Caco-2 (cell line): ENCODE results near the gene PHC1. TPM values are rescaled to one million over a fixed set of nuclear protein-coding genes. Genes with fewer than 3 reads are reported as not detected.

ENCODE experiments used
- BruUV-seq: library from RNA; stranded (reverse); fragments of 400-500 nt; replicated peaks from 2 replicates; lab custom pipeline; 2021; lab: Mats Ljungman, UMichigan
- CTCF ChIA-PET: fragments of 300-600 bp; sonication (Branson Sonifier 250); formaldehyde crosslinking; loops from one replicate; lab custom pipeline; 2022; ENCODE audit warnings: antibody characterized with exemption; lab: Charles Lee
- POLR2A ChIA-PET: fragments of 300-600 bp; sonication (Branson Sonifier 250); formaldehyde crosslinking; loops from one replicate; lab custom pipeline; 2022; ENCODE audit warnings: antibody characterized with exemption; lab: Charles Lee
- DNase-seq, 2 experiments: peaks; one replicate each; pipeline versions ENCODE4 v3.0.0 to v3.0.0-alpha.2; 2020 to 2022
- H3K27me3 ChIP-seq: replicated peaks from 2 replicates; pipeline ENCODE4 v1.6.0; 2011; ENCODE audit warnings: low read length; ENCODE audit not compliant: control insufficient read depth, insufficient read depth
- H3K36me3 ChIP-seq: 2 replicates; pipeline ENCODE4 v1.5.1; 2011; ENCODE audit warnings: low read length; ENCODE audit not compliant: control insufficient read depth, insufficient read depth
- H3K4me1 ChIP-seq: fragments of 250-450 bp; sonication (Bioruptor Pico); 2 replicates; pipeline ENCODE4 v1.5.1; 2020; ENCODE audit warnings: mild to moderate bottlenecking
- H3K4me3 ChIP-seq: 2 replicates; pipeline ENCODE4 v1.5.1; 2011; ENCODE audit warnings: low read depth, mild to moderate bottlenecking, control low read depth, low read length
- H3K9me3 ChIP-seq: fragments of 250-450 bp; sonication (Bioruptor Pico); 2 replicates; pipeline ENCODE4 v1.5.1; 2020; ENCODE audit warnings: mild to moderate bottlenecking, moderate library complexity
- H3K27ac Mint-ChIP-seq: one replicate; pipeline ENCODE4 v1.8.0; 2022; ENCODE audit warnings: mixed read lengths; ENCODE audit not compliant: unreplicated experiment
- H3K27me3 Mint-ChIP-seq: one replicate; pipeline ENCODE4 v1.8.0; 2022; ENCODE audit warnings: mixed read lengths; ENCODE audit not compliant: insufficient read depth, unreplicated experiment
- H3K36me3 Mint-ChIP-seq: one replicate; pipeline ENCODE4 v1.8.0; 2022; ENCODE audit warnings: mild to moderate bottlenecking, mixed read lengths; ENCODE audit not compliant: insufficient read depth, unreplicated experiment
- H3K4me1 Mint-ChIP-seq: one replicate; pipeline ENCODE4 v1.8.0; 2022; ENCODE audit warnings: low read depth, mixed read lengths; ENCODE audit not compliant: unreplicated experiment
- H3K4me3 Mint-ChIP-seq: one replicate; pipeline ENCODE4 v1.8.0; 2022; ENCODE audit warnings: mild to moderate bottlenecking, moderate library complexity, mixed read lengths; ENCODE audit not compliant: unreplicated experiment
- H3K9me3 Mint-ChIP-seq: one replicate; pipeline ENCODE4 v1.8.0; 2022; ENCODE audit warnings: mixed read lengths; ENCODE audit not compliant: unreplicated experiment
- CTCF ChIP-seq, 2 experiments: fragments of 200-600 bp in 1 of 2; IDR thresholded peaks; 1 replicate in 1 of 2; 2 replicates in 1 of 2; pipeline versions ENCODE4 v1.5.1 to v1.8.0; 2011 to 2022; ENCODE audit warnings: antibody characterized with exemption in 1 of 2, control low read depth in 1 of 2, inconsistent platforms in 1 of 2, low read depth in 1 of 2, low read length in 1 of 2, mild to moderate bottlenecking in 1 of 2, moderate library complexity in 1 of 2; ENCODE audit not compliant: insufficient read depth in 1 of 2, severe bottlenecking in 1 of 2, unreplicated experiment in 1 of 2
- intact Hi-C: fragments of 100-400 bp; cut with micrococcal nuclease; formaldehyde crosslinking; loops from one replicate; pipeline ENCODE4 v1.10.0; 2022; ENCODE audit not compliant: unreplicated experiment
- total RNA-seq: library from RNA; stranded (reverse); gene quantifications from 2 replicates; pipeline ENCODE4 v1.2.3, GENCODE V29; 2022

The PHC1 gene
- total RNA-seq, 1 experiment from 2014 or later = 28.7 TPM

GRCh38 chr12:8894378-8894777 is 19.9 kb upstream of the PHC1 start:
- BruUV-seq = no TSS peak
- CTCF ChIA-PET = interaction anchor here (0.9 kb wide), 1 partner anchor 60 kb away, joined by 3 read pairs; no protein-coding TSS in a partner anchor

GRCh38 chr12:8894986-8895385 is 19.3 kb upstream of the PHC1 start:
- no peak for DNase-seq
- no peak for TF ChIP-seq CTCF (IDR thresholded peaks at IDR 0.05; ENCODE audit: insufficient read depth in 1 of 2, low read depth in 1 of 2, low read length in 1 of 2, severe bottlenecking in 1 of 2, unreplicated experiment in 1 of 2)
- H3K27ac Mint-ChIP-seq = no peak overlapping the region
- no peaks in the 10 kb centered on the region for H3K36me3 Mint-ChIP-seq
- no TSS peak for BruUV-seq
- no peaks in the 10 kb centered on the region for H3K9me3 Mint-ChIP-seq
- H3K27me3 ChIP-seq = no peaks in the 10 kb centered on the region
- 0 out of 2 replicates have a peak, but pooled peaks cover 3% of the 10 kb centered on the region for H3K4me1 ChIP-seq
- intact Hi-C loops = no loop called here
- peaks cover 6% of the 10 kb centered on the region for H3K4me1 Mint-ChIP-seq
- CTCF ChIA-PET = no interaction called here
- no peak overlapping the region for H3K4me3 Mint-ChIP-seq
- POLR2A ChIA-PET = no interaction called here
- H3K27me3 Mint-ChIP-seq = peaks cover 6% of the 10 kb centered on the region
- no peaks in the 10 kb centered on the region; the same call in 1 of the 2 replicates for H3K36me3 ChIP-seq
- H3K9me3 ChIP-seq = no peaks in the 10 kb centered on the region; the same call in 1 of the 2 replicates
- H3K4me3 ChIP-seq = no peak overlapping the region

More at GRCh38 chr12:8894378-8894777, 19.9 kb upstream of the PHC1 start:
- POLR2A ChIA-PET = no interaction called here
- Histone ChIP-seq H3K27me3 (no peaks in the 10 kb centered on the region), H3K36me3 (no peaks in the 10 kb centered on the region; the same call in 1 of the 2 replicates), H3K9me3 (no peaks in the 10 kb centered on the region; the same call in 1 of the 2 replicates), H3K4me1 (0 out of 2 replicates have a peak, but pooled peaks cover 3% of the 10 kb centered on the region), H3K4me3 (no peak overlapping the region)
- H3K27me3 Mint-ChIP-seq = peaks cover 6% of the 10 kb centered on the region
- peaks cover 6% of the 10 kb centered on the region for H3K4me1 Mint-ChIP-seq
- intact Hi-C loops = no loop called here
- H3K4me3 Mint-ChIP-seq = no peak overlapping the region
- H3K36me3 Mint-ChIP-seq = no peaks in the 10 kb centered on the region
- TF ChIP-seq CTCF (IDR thresholded peaks at IDR 0.05; ENCODE audit: insufficient read depth in 1 of 2, low read depth in 1 of 2, low read length in 1 of 2, severe bottlenecking in 1 of 2, unreplicated experiment in 1 of 2) = no peak
- no peak overlapping the region for H3K27ac Mint-ChIP-seq
- no peak for DNase-seq
- H3K9me3 Mint-ChIP-seq = no peaks in the 10 kb centered on the region

- DNase-seq = no peak
- no peak for TF ChIP-seq CTCF (IDR thresholded peaks at IDR 0.05; ENCODE audit: insufficient read depth in 1 of 2, low read depth in 1 of 2, low read length in 1 of 2, severe bottlenecking in 1 of 2, unreplicated experiment in 1 of 2)
- intact Hi-C loops = no loop called here
Measured at GRCh38 chr12:8897081-8897480, 17.2 kb upstream of the PHC1 start.

More at GRCh38 chr12:8897081-8897480, 17.2 kb upstream of the PHC1 start:
- POLR2A ChIA-PET = no interaction called here
- Mint-ChIP-seq H3K27me3 (peaks cover 4% of the 10 kb centered on the region), H3K9me3 (no peaks in the 10 kb centered on the region), H3K4me3 (no peak overlapping the region), H3K36me3 (no peaks in the 10 kb centered on the region), H3K27ac (no peak overlapping the region), H3K4me1 (no peaks in the 10 kb centered on the region)
- H3K4me3 ChIP-seq = no peak overlapping the region
- H3K9me3 ChIP-seq = no peaks in the 10 kb centered on the region; the same call in none of the 2 replicates
- H3K36me3 ChIP-seq = no peaks in the 10 kb centered on the region; the same call in 1 of the 2 replicates
- H3K4me1 ChIP-seq = no peaks in the 10 kb centered on the region
- no peaks in the 10 kb centered on the region for H3K27me3 ChIP-seq
- CTCF ChIA-PET = no interaction called here
- BruUV-seq = no TSS peak
